Testis (tissue), 3 donors: ENCODE measurements around the gene NOA1. TPM values are rescaled to one million over a fixed set of nuclear protein-coding genes. Genes with fewer than 3 reads are reported as not detected.
"Not testable (repeated sequence)": the region's sequence is repeated elsewhere in the genome, so short reads cannot be mapped to it uniquely, and the experiment has no call there.

Experiments used
- DNase-seq: peaks from one replicate; pipeline ENCODE4 v3.0.0-alpha.2; 2019
- H3K27ac ChIP-seq, 2 donors: fragments of 200-600 bp; sonication (generic); one replicate each; pipeline ENCODE4 v1.5.1; 2019
- H3K27me3 ChIP-seq: fragments of 200-600 bp; sonication (generic); one replicate; pipeline ENCODE4 v1.5.1; 2019
- H3K36me3 ChIP-seq: fragments of 200-600 bp; sonication (generic); one replicate; pipeline ENCODE4 v1.5.1; 2017; ENCODE audit warnings: low read depth; ENCODE audit errors: missing control alignments
- H3K4me1 ChIP-seq: fragments of 200-600 bp; sonication (generic); one replicate; pipeline ENCODE4 v1.5.1; 2019
- H3K4me3 ChIP-seq, 2 donors: fragments of 200-600 bp; sonication (generic); one replicate each; pipeline ENCODE4 v1.5.1; 2017 to 2019
- H3K9me3 ChIP-seq: fragments of 200-600 bp; sonication (generic); one replicate; pipeline ENCODE4 v1.5.1; 2017
- POLR2A ChIP-seq: fragments of 450-650 bp; IDR thresholded peaks from one replicate; pipeline ENCODE4 v1.6.1; 2017; ENCODE audit warnings: antibody characterized with exemption, mild to moderate bottlenecking, moderate library complexity
- WGBS, 2 donors: methylation state at CpG; one replicate each; pipeline ENCODE4 v1.1.5; 2018; 5-methylcytosine and 5-hydroxymethylcytosine counted together
- intact Hi-C: fragments of 100-400 bp; cut with DNase I; formaldehyde crosslinking; loops from one replicate; pipeline ENCODE4 v1.15.1; 2023; ENCODE audit warnings: low total_unique reads
- polyA plus RNA-seq: library from polyadenylated mRNA; stranded (reverse); fragments of 350-450 nt; fragmentation: Illumina TruSeq; extraction: RNeasy Lipid Tissue Mini Kit (QIAGEN cat#74804); gene quantifications from one replicate; pipeline ENCODE4 v1.2.3, GENCODE V29; 2014; ENCODE audit warnings: low read depth, low replicate concordance; ENCODE audit not compliant: insufficient read depth
- total RNA-seq, 2 donors: library from RNA; depleted of rRNA; stranded (reverse); fragments of >200 nt; gene quantifications; one replicate each; pipeline ENCODE4 v1.2.3, GENCODE V29; 2016
- TF ChIP-seq, protein P1 (sequence below), 3 experiments: fragments of 450-650 bp in 2 of 3; fragments of 200-600 bp in 1 of 3; sonication (generic) in 1 of 3; IDR thresholded peaks; one replicate each; pipeline ENCODE4 v1.5.1; 2016 to 2019; ENCODE audit warnings: antibody characterized with exemption in 3 of 3, mild to moderate bottlenecking in 2 of 3, moderate library complexity in 1 of 3

The NOA1 gene
- total and polyA plus RNA-seq, 3 donors from 2014 or later, result 13.7 to 18.1 (median 16.9) TPM

- no peaks in the 10 kb centered on the region for H3K36me3 ChIP-seq
- intact Hi-C loops, result no loop called here
- no peaks in the 10 kb centered on the region for H3K4me1 ChIP-seq
- WGBS, 2 donors, result 83 to 96% methylated on average over 6 of the region's 6 CpGs
- TF ChIP-seq, protein P1, sequence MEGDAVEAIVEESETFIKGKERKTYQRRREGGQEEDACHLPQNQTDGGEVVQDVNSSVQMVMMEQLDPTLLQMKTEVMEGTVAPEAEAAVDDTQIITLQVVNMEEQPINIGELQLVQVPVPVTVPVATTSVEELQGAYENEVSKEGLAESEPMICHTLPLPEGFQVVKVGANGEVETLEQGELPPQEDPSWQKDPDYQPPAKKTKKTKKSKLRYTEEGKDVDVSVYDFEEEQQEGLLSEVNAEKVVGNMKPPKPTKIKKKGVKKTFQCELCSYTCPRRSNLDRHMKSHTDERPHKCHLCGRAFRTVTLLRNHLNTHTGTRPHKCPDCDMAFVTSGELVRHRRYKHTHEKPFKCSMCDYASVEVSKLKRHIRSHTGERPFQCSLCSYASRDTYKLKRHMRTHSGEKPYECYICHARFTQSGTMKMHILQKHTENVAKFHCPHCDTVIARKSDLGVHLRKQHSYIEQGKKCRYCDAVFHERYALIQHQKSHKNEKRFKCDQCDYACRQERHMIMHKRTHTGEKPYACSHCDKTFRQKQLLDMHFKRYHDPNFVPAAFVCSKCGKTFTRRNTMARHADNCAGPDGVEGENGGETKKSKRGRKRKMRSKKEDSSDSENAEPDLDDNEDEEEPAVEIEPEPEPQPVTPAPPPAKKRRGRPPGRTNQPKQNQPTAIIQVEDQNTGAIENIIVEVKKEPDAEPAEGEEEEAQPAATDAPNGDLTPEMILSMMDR (IDR thresholded peaks at IDR 0.05), result no peak
- no peak for TF ChIP-seq POLR2A
- no peaks in the 10 kb centered on the region for H3K9me3 ChIP-seq
- DNase-seq, result no peak
- no peaks in the 10 kb centered on the region for H3K27me3 ChIP-seq
- H3K27ac ChIP-seq, result no peak overlapping the region
- H3K4me3 ChIP-seq, result no peak overlapping the region
These were observed 40.1 kb downstream of the NOA1 start for GRCh38 chr4:56937262-56937661.

DNA sequence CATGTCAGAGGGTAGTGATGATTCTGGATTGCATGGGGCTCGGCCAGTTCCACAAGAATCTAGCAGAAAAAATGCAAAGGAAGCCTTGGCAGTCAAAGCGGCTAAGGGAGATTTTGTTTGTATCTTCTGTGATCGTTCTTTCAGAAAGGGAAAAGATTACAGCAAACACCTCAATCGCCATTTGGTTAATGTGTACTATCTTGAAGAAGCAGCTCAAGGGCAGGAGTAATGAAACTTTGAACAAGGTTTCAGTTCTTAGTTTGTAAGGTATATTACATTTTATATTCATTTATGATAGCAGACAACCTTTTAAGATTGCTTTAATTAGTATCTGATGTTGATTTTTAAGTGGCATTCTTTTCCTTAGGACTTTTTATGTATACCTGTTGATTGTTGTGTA is 45.5 kb downstream of the NOA1 start:
- no peaks in the 10 kb centered on the region for H3K36me3 ChIP-seq
- H3K9me3 ChIP-seq, result no peaks in the 10 kb centered on the region
- TF ChIP-seq, protein P1 (IDR thresholded peaks at IDR 0.05), result no peak
- TF ChIP-seq POLR2A, result no peak
- no peaks in the 10 kb centered on the region for H3K4me1 ChIP-seq
- no peak overlapping the region for H3K4me3 ChIP-seq
- no peak for DNase-seq
- no peaks in the 10 kb centered on the region for H3K27me3 ChIP-seq
- intact Hi-C loops, result no loop called here
- 59 to 78% methylated on average over 4 of the region's 4 CpGs for WGBS, 2 donors
- H3K27ac ChIP-seq, result no peak overlapping the region

GRCh38 chr4:56930638-56931037 is 46.8 kb downstream of the NOA1 start:
- H3K27ac ChIP-seq, result no peak overlapping the region
- H3K27me3 ChIP-seq, result no peaks in the 10 kb centered on the region
- WGBS, 2 donors, result 93 to 96% methylated on average over 6 to 7 of the region's 7 CpGs
- H3K9me3 ChIP-seq, result no peaks in the 10 kb centered on the region
- intact Hi-C loops, result no loop called here
- no peak for DNase-seq
- no peaks in the 10 kb centered on the region for H3K36me3 ChIP-seq
- no peak for TF ChIP-seq POLR2A
- TF ChIP-seq, protein P1 (IDR thresholded peaks at IDR 0.05), result no peak
- no peaks in the 10 kb centered on the region for H3K4me1 ChIP-seq
- H3K4me3 ChIP-seq, result no peak overlapping the region

DNA sequence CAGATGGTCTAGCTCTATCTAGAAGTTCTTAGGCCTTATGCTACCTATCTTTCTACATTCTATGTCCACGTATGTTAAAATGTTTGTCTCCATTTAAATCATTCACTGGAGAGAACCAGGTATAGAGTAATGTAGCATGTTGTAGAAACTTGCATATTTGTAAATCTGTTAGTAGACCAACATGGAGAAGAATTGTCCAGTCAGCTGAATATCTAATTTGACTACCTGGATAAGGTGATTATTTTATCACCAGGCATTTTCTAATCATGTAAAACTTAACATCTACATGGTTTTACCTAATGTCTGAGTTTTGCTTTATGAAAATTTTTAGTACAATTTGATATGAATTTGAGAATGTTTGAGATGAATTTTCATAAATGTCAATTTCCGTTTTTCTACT is 50.2 kb downstream of the NOA1 start:
- Histone ChIP-seq H3K9me3 (no peaks in the 10 kb centered on the region), H3K4me1 (no peaks in the 10 kb centered on the region), H3K4me3 (no peak overlapping the region), H3K36me3 (no peaks in the 10 kb centered on the region), H3K27ac (no peak overlapping the region), H3K27me3 (no peaks in the 10 kb centered on the region)
- no peak for DNase-seq
- no peak for TF ChIP-seq POLR2A
- TF ChIP-seq, protein P1 (IDR thresholded peaks at IDR 0.05), result no peak
- intact Hi-C loops, result no loop called here
- WGBS, 2 donors, result 93 to 100% methylated on average over 2 of the region's 2 CpGs

DNA sequence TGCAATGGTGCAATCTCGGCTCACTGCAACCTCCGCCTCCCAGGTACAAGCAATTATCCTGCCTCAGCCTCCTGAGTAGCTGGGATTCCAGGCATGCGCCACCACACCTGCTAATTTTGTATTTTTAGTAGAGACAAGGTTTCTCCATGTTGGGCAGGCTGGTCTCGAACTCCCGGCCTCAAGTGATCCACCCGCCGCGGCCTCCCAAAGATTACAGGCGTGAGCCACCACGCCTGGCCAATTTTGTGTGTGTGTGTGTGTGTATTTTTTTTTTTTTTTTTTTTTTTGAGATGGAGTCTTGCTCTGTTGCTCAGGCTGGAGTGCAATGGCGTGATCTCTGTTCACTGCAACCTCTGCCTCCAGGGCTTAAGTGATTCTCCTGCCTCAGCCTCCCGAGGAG is 62.4 kb downstream of the NOA1 start:
- intact Hi-C loops, H3K27me3 ChIP-seq, DNase-seq, H3K4me3 ChIP-seq, H3K9me3 ChIP-seq, H3K36me3 ChIP-seq, H3K27ac ChIP-seq: not testable (repeated sequence)
- peaks cover 31% of the 10 kb centered on the region for H3K4me1 ChIP-seq
- 97% methylated on average over 12 of the region's 12 CpGs for WGBS, 2 donors
